Mucosa of rectum (tissue), 2 donors: ENCODE results near the gene MOB2.
A peak's percentile ranks its signal among the peaks of the same experiment; 100 is the strongest.

Source experiments
- H3K27ac ChIP-seq, 2 donors: one replicate each; pipeline ENCODE4 v1.7.0; 2013; ENCODE audit warnings: inconsistent platforms in 2 of 2, low read depth in 2 of 2, low read length in 2 of 2
- H3K27me3 ChIP-seq, 2 donors: one replicate each; pipeline ENCODE4 v1.7.0; 2013; ENCODE audit warnings: low read length in 2 of 2; ENCODE audit not compliant: control insufficient read depth in 2 of 2, insufficient read depth in 2 of 2
- H3K36me3 ChIP-seq, 2 donors: one replicate each; pipeline ENCODE4 v1.7.0; 2013; ENCODE audit warnings: low read length in 2 of 2; ENCODE audit not compliant: control insufficient read depth in 2 of 2, insufficient read depth in 2 of 2
- H3K4me1 ChIP-seq, 2 donors: one replicate each; pipeline ENCODE4 v1.7.0; 2013; ENCODE audit warnings: low read length in 2 of 2, mild to moderate bottlenecking in 1 of 2; ENCODE audit not compliant: control insufficient read depth in 2 of 2, insufficient read depth in 2 of 2
- H3K4me3 ChIP-seq, 2 donors: one replicate each; pipeline ENCODE4 v1.7.0; 2013; ENCODE audit warnings: low read length in 2 of 2
- H3K9ac ChIP-seq, 2 donors: one replicate each; pipeline ENCODE4 v1.7.0; 2013; ENCODE audit warnings: low read length in 2 of 2, low read depth in 1 of 2, mild to moderate bottlenecking in 1 of 2
- H3K9me3 ChIP-seq, 2 donors: one replicate each; pipeline ENCODE4 v1.7.0; 2013; ENCODE audit warnings: low read length in 2 of 2; ENCODE audit not compliant: control insufficient read depth in 2 of 2
- donor health status: healthy.
- donor health status: Normal muscosa, but diverticular disease.

The MOB2 gene

GRCh38 chr11:1496761-1497095, 10.1 kb upstream of the MOB2 start:
- H3K27me3 ChIP-seq = no peaks in the 10 kb centered on the region
- no peaks in the 10 kb centered on the region for H3K9me3 ChIP-seq
- no peak overlapping the region for H3K27ac ChIP-seq
- H3K36me3 ChIP-seq = peaks cover 0 to 12% of the 10 kb centered on the region in 2 donors
- no peak overlapping the region for H3K9ac ChIP-seq
- H3K4me1 ChIP-seq = no peaks in the 10 kb centered on the region
- no peak overlapping the region for H3K4me3 ChIP-seq

- H3K9ac ChIP-seq = no peak overlapping the region
- no peaks in the 10 kb centered on the region for H3K4me1 ChIP-seq
- peaks cover 0 to 12% of the 10 kb centered on the region in 2 donors for H3K36me3 ChIP-seq
- H3K9me3 ChIP-seq = no peaks in the 10 kb centered on the region
- H3K27ac ChIP-seq = no peak overlapping the region
- H3K4me3 ChIP-seq = no peak overlapping the region
- no peaks in the 10 kb centered on the region for H3K27me3 ChIP-seq
Measured at GRCh38 chr11:1496091-1496760, 9.6 kb upstream of the MOB2 start.

- no peak overlapping the region for H3K9ac ChIP-seq
- H3K4me3 ChIP-seq = no peak overlapping the region
- no peaks in the 10 kb centered on the region for H3K9me3 ChIP-seq
- H3K27me3 ChIP-seq = no peaks in the 10 kb centered on the region
- H3K4me1 ChIP-seq = no peaks in the 10 kb centered on the region
- peaks cover 0 to 6% of the 10 kb centered on the region in 2 donors for H3K36me3 ChIP-seq
- no peak overlapping the region for H3K27ac ChIP-seq
Measured at GRCh38 chr11:1494650-1495049, 8.1 kb upstream of the MOB2 start.

GRCh38 chr11:1493650-1494244, 7.2 kb upstream of the MOB2 start:
- H3K9ac ChIP-seq = no peak overlapping the region
- no peak overlapping the region for H3K4me3 ChIP-seq
- no peak overlapping the region for H3K27ac ChIP-seq
- H3K27me3 ChIP-seq = no peaks in the 10 kb centered on the region
- no peaks in the 10 kb centered on the region for H3K36me3 ChIP-seq
- no peaks in the 10 kb centered on the region for H3K9me3 ChIP-seq
- no peaks in the 10 kb centered on the region for H3K4me1 ChIP-seq

GRCh38 chr11:1491379-1491778, 4.8 kb upstream of the MOB2 start:
- Histone ChIP-seq H3K9me3 (no peaks in the 10 kb centered on the region), H3K4me1 (peaks cover 18 to 19% of the 10 kb centered on the region in 2 donors), H3K27me3 (no peaks in the 10 kb centered on the region), H3K9ac (no peak overlapping the region), H3K27ac (no peak overlapping the region), H3K4me3 (no peak overlapping the region), H3K36me3 (no peaks in the 10 kb centered on the region)

- Histone ChIP-seq H3K27me3 (no peaks in the 10 kb centered on the region), H3K9me3 (no peaks in the 10 kb centered on the region), H3K4me1 (peaks cover 25 to 26% of the 10 kb centered on the region in 2 donors), H3K9ac (no peak overlapping the region), H3K4me3 (no peak overlapping the region), H3K36me3 (no peaks in the 10 kb centered on the region), H3K27ac (no peak overlapping the region)
Measured at GRCh38 chr11:1490651-1491050, 4.1 kb upstream of the MOB2 start.

GRCh38 chr11:1488575-1489180, 2.1 kb upstream of the MOB2 start:
- no peaks in the 10 kb centered on the region for H3K27me3 ChIP-seq
- peak overlapping the region in 1 of 2 donors; percentile 48 for H3K27ac ChIP-seq
- H3K36me3 ChIP-seq = no peaks in the 10 kb centered on the region
- H3K4me1 ChIP-seq = peaks cover 26 to 27% of the 10 kb centered on the region in 2 donors
- no peak overlapping the region for H3K9ac ChIP-seq
- no peaks in the 10 kb centered on the region for H3K9me3 ChIP-seq
- no peak overlapping the region for H3K4me3 ChIP-seq

GRCh38 chr11:1487851-1488574, 1.4 kb upstream of the MOB2 start:
- H3K36me3 ChIP-seq = no peaks in the 10 kb centered on the region
- H3K4me1 ChIP-seq = peaks cover 27 to 29% of the 10 kb centered on the region in 2 donors
- H3K9me3 ChIP-seq = no peaks in the 10 kb centered on the region
- no peak overlapping the region for H3K4me3 ChIP-seq
- H3K27me3 ChIP-seq = no peaks in the 10 kb centered on the region
- H3K27ac ChIP-seq = peak overlapping the region; percentile 34 to 48
- H3K9ac ChIP-seq = no peak overlapping the region

GRCh38 chr11:1487091-1487850, 692 bp upstream of the MOB2 start:
- Histone ChIP-seq H3K27me3 (no peaks in the 10 kb centered on the region), H3K9ac (peak overlapping the region in 1 of 2 donors; percentile 20), H3K4me3 (no peak overlapping the region), H3K27ac (peak overlapping the region; percentile 34 to 48), H3K4me1 (peaks cover 28 to 29% of the 10 kb centered on the region in 2 donors), H3K9me3 (no peaks in the 10 kb centered on the region), H3K36me3 (no peaks in the 10 kb centered on the region)
